Heart right ventricle (tissue), 16 donors: ENCODE results near the gene ITM2C. TPM values are rescaled to one million over a fixed set of nuclear protein-coding genes. Genes with fewer than 3 reads are reported as not detected.

Source experiments
- ATAC-seq, 8 donors: fragments of 200-7000 bp; cut with Tn5 transposase; one replicate each; pipeline ENCODE4 v1.9.1; 2020; ENCODE audit warnings: mild to moderate bottlenecking in 8 of 8, moderate library complexity in 8 of 8, moderate number of reproducible peaks in 1 of 8
- DNase-seq, 2 donors: peaks; one replicate each; pipeline ENCODE4 v3.0.0-alpha.2; 2020
- H3K27ac ChIP-seq, 10 donors: fragments of 200-600 bp; sonication (generic) in 2 of 10; one replicate each; pipeline versions ENCODE4 v1.5.0 to v1.8.0; 2020 to 2022; ENCODE audit warnings: mild to moderate bottlenecking in 3 of 10
- H3K27me3 ChIP-seq, 7 donors: fragments of 200-600 bp; one replicate each; pipeline ENCODE4 v1.8.0; 2021 to 2022; ENCODE audit warnings: mild to moderate bottlenecking in 2 of 7
- H3K36me3 ChIP-seq, 9 donors: fragments of 200-600 bp; sonication (generic) in 1 of 9; one replicate each; pipeline versions ENCODE4 v1.5.0 to v1.8.0; 2020 to 2022; ENCODE audit warnings: mild to moderate bottlenecking in 2 of 9
- H3K4me1 ChIP-seq, 9 donors: fragments of 200-600 bp; sonication (generic) in 1 of 9; one replicate each; pipeline versions ENCODE4 v1.5.0 to v1.8.0; 2020 to 2022; ENCODE audit warnings: mild to moderate bottlenecking in 4 of 9
- H3K4me3 ChIP-seq, 10 donors: fragments of 200-600 bp; sonication (generic) in 2 of 10; one replicate each; pipeline versions ENCODE4 v1.5.0 to v1.8.0; 2020 to 2022; ENCODE audit warnings: mild to moderate bottlenecking in 7 of 10, moderate library complexity in 2 of 10
- H3K9me3 ChIP-seq, 11 donors: fragments of 200-600 bp in 10 of 11; sonication (generic) in 2 of 11; one replicate each; pipeline versions ENCODE4 v1.5.0 to v1.8.0; 2013 to 2022; ENCODE audit warnings: mild to moderate bottlenecking in 2 of 11, control low read depth in 1 of 11, moderate library complexity in 1 of 11
- CTCF ChIP-seq, 9 donors: fragments of 200-600 bp; sonication (generic) in 2 of 9; IDR thresholded peaks; one replicate each; pipeline versions ENCODE4 v1.5.0 to v1.8.0; 2021 to 2022; ENCODE audit warnings: antibody characterized with exemption in 9 of 9, mild to moderate bottlenecking in 5 of 9, moderate library complexity in 1 of 9
- WGBS, 2 donors: extraction: QIAGEN DNeasy Blood & Tissue Kit; methylation state at CpG; one replicate each; pipeline ENCODE4 v1.1.7; 2013; ENCODE audit warnings: inconsistent platforms in 1 of 2; 5-methylcytosine and 5-hydroxymethylcytosine counted together
- intact Hi-C, 10 donors: fragments of 100-400 bp; cut with DNase I; formaldehyde crosslinking; loops; one replicate each; pipeline versions ENCODE4 v1.11.1 to v1.14.2; 2022
- polyA plus RNA-seq, 2 donors: library from polyadenylated mRNA; stranded (reverse); fragments of 200-250 nt; gene quantifications; one replicate each; pipeline ENCODE4 v1.2.3, GENCODE V29; 2013
- total RNA-seq, 10 donors: library from RNA; stranded (reverse); fragmentation: NEBNext Ultra II Directional in 3 of 10; extraction: Animal tissue kit (Norgen Biotek cat#: 25700) in 3 of 10; gene quantifications; one replicate each; pipeline versions ENCODE4 v1.2.1 to v1.2.4, GENCODE V29; 2021 to 2023
- donor health status: Arrhythmogenic right ventricular cardiomyopathy.
- donor health status: ischemic (EF 13 %, LVEDD 7.1; RV severe dilation, severe dysfunction).
- donor health status: healthy with polysubstance abuse.
- donor health status: DM: no; HTN: yes; CAD: no.
- donor health status: DM: no; HTN: no; CAD: no.
- donor health status: ischemic (EF 25% LVEDD 6.9; RV normal size, moderate dysfunction).
- donor health status: ischemic (EF 25% LVEDD 5.7; RV mildly dilated, moderate dysfunction).
- donor health status: healthy.
- donor health status: DM: yes; HTN: yes; CAD: no.
- donor health status: Ischemic cardiomyopathy.
- donor health status: ischemic (EF 35%, LVEDD 5.7; RV mildly dilated, moderate dysfunction).
- donor health status: nonischemic (EF 11% LVEDD 7.7; RV severe dilation, severe dysfunction).
- donor health status: DM: yes; HTN: yes; CAD: no.
- donor health status: PGD.
- donor health status: ischemic (EF 29% LVEDD 5.4; RV normal size, mild dysfunction).
- donor health status: nonischemic (EF 23%, LVEDD 6.1; RV moderate dilation, normal function).

ITM2C gene
- total and polyA plus RNA-seq, 12 donors: 12.1 to 32.7 (median 22.2) TPM

GRCh38 chr2:230908595-230909191 is 44.0 kb downstream of the ITM2C start:
- no peaks in the 10 kb centered on the region for H3K36me3 ChIP-seq
- no peaks in the 10 kb centered on the region for H3K9me3 ChIP-seq
- peak in 4 of 8 donors; percentile 45 to 60 (median 56) for ATAC-seq
- 58 to 68% methylated on average over 10 of the region's 10 CpGs for WGBS, 2 donors
- intact Hi-C loops: loop anchor here in 1 of 10 donors (10.0 kb wide), 1 partner anchor 76 kb away; no protein-coding TSS in a partner anchor
- TF ChIP-seq CTCF (IDR thresholded peaks at IDR 0.05): no peak
- peak overlapping the region in 3 of 10 donors; percentile 21 to 33 (median 32) for H3K4me3 ChIP-seq
- peaks cover 0 to 10% (median 2%) of the 10 kb centered on the region in 7 donors for H3K27me3 ChIP-seq
- DNase-seq: no peak
- peak overlapping the region in 2 of 10 donors; percentile 4 to 52 for H3K27ac ChIP-seq
- H3K4me1 ChIP-seq: peaks cover 0 to 20% (median 7%) of the 10 kb centered on the region in 9 donors

GRCh38 chr2:230909841-230910545 is 45.3 kb downstream of the ITM2C start:
- H3K27ac ChIP-seq: no peak overlapping the region
- peaks cover 0 to 26% (median 7%) of the 10 kb centered on the region in 9 donors for H3K4me1 ChIP-seq
- no peaks in the 10 kb centered on the region for H3K9me3 ChIP-seq
- H3K36me3 ChIP-seq: no peaks in the 10 kb centered on the region
- no peak for ATAC-seq
- H3K4me3 ChIP-seq: no peak overlapping the region
- intact Hi-C loops: loop anchor here in 1 of 10 donors (10.0 kb wide), 1 partner anchor 75 kb away; no protein-coding TSS in a partner anchor
- no peak for TF ChIP-seq CTCF (IDR thresholded peaks at IDR 0.05)
- peaks cover 0 to 17% (median 7%) of the 10 kb centered on the region in 7 donors for H3K27me3 ChIP-seq
- WGBS, 2 donors: 83 to 85% methylated on average over 18 of the region's 18 CpGs
- no peak for DNase-seq

- peaks cover 0 to 19% (median 8%) of the 10 kb centered on the region in 7 donors for H3K27me3 ChIP-seq
- H3K4me3 ChIP-seq: no peak overlapping the region
- no peak overlapping the region for H3K27ac ChIP-seq
- intact Hi-C loops: no loop called here
- no peak for TF ChIP-seq CTCF (IDR thresholded peaks at IDR 0.05)
- no peaks in the 10 kb centered on the region for H3K36me3 ChIP-seq
- 84 to 88% methylated on average over 13 of the region's 13 CpGs for WGBS, 2 donors
- DNase-seq (no peak), ATAC-seq (no peak)
- H3K9me3 ChIP-seq: no peaks in the 10 kb centered on the region
- H3K4me1 ChIP-seq: peaks cover 0 to 26% (median 7%) of the 10 kb centered on the region in 9 donors
Measured at GRCh38 chr2:230910546-230911177, 45.9 kb downstream of the ITM2C start.

GRCh38 chr2:230912046-230912445 is 47.3 kb downstream of the ITM2C start:
- intact Hi-C loops: no loop called here
- no peak overlapping the region for H3K4me3 ChIP-seq
- no peak for TF ChIP-seq CTCF (IDR thresholded peaks at IDR 0.05)
- H3K27ac ChIP-seq: no peak overlapping the region
- no peak for ATAC-seq
- H3K27me3 ChIP-seq: peaks cover 0 to 24% (median 9%) of the 10 kb centered on the region in 7 donors
- H3K9me3 ChIP-seq: no peaks in the 10 kb centered on the region
- WGBS, 2 donors: 72 to 86% methylated on average over 5 of the region's 5 CpGs
- DNase-seq: no peak
- no peaks in the 10 kb centered on the region for H3K36me3 ChIP-seq
- peaks cover 0 to 26% (median 7%) of the 10 kb centered on the region in 9 donors for H3K4me1 ChIP-seq
